ENCODE data around the gene GPX2. TPM values are rescaled to one million over a fixed set of nuclear protein-coding genes. Genes with fewer than 3 reads are reported as not detected.

The GPX2 gene
- total RNA-seq, 2 donors from 2014 or later: 18.9 to 55.0 TPM

GRCh38 chr14:64973826-64974225 lies 31.3 kb upstream of the GPX2 start:
- WGBS: 95% methylated on average over 9 of the region's 9 CpGs
- DNase-seq (ENCODE audit: low spot score): no peak
- intact Hi-C loops (cut with DNase I): no loop called here

DNA sequence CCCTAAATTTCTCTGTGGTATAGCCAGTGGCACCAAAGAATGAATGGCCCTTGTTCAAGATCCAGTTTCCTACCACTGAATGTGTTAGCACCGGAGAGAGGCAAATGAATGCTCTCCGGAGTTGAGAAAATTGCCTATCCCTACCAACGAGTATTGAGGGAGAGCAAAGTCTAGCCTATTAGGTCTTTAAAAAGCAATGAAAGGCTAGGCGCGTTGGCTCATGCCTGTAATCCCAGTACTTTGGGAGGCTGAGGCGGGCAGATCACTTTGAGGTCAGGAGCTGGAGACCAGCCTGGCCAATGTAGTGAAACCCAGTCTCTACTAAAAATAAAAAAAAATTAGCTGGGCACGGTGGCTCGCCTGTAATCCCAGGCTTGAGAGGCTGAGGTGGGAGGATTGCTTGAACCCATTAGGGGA lies 30.5 kb upstream of the GPX2 start:
- intact Hi-C loops (cut with DNase I): no loop called here
- TF ChIP-seq CTCF (IDR thresholded peaks at IDR 0.05): no peak
- TF ChIP-seq POLR2AphosphoS5 (IDR thresholded peaks at IDR 0.05): no peak
- TF ChIP-seq POLR2A (IDR thresholded peaks at IDR 0.05): no peak
- H3K27me3 ChIP-seq (replicated peaks; ENCODE audit: insufficient read depth): no peaks in the 10 kb centered on the region
- H3K4me1 ChIP-seq (replicated peaks): no peaks in the 10 kb centered on the region
- H3K4me3 ChIP-seq: no peak overlapping the region
- WGBS: 66% methylated on average over 8 of the region's 8 CpGs
- DNase-seq (ENCODE audit: low spot score): no peak
- no peaks in the 10 kb centered on the region for H3K9me3 ChIP-seq
- no peaks in the 10 kb centered on the region for H3K36me3 ChIP-seq
- H3K27ac ChIP-seq: no peak overlapping the region

More at GRCh38 chr14:64973826-64974225, 31.3 kb upstream of the GPX2 start:
- no peaks in the 10 kb centered on the region for H3K27me3 ChIP-seq (replicated peaks; ENCODE audit: insufficient read depth)
- H3K9me3 ChIP-seq: no peaks in the 10 kb centered on the region
- H3K4me1 ChIP-seq (replicated peaks): no peaks in the 10 kb centered on the region
- TF ChIP-seq POLR2AphosphoS5 (IDR thresholded peaks at IDR 0.05) (no peak), CTCF (IDR thresholded peaks at IDR 0.05) (no peak), POLR2A (IDR thresholded peaks at IDR 0.05) (no peak)
- H3K27ac ChIP-seq: no peak overlapping the region
- H3K36me3 ChIP-seq: no peaks in the 10 kb centered on the region
- H3K4me3 ChIP-seq: no peak overlapping the region

- WGBS: 2% methylated on average over 45 of the region's 96 CpGs
- H3K9me3 ChIP-seq: no peaks in the 10 kb centered on the region
- H3K36me3 ChIP-seq: no peaks in the 10 kb centered on the region
- peak within 1 kb of the TSS; percentile 23 to 56 for H3K27ac ChIP-seq
- H3K27me3 ChIP-seq (replicated peaks; ENCODE audit: insufficient read depth): no peaks in the 10 kb centered on the region
- intact Hi-C loops (cut with DNase I): no loop called here
- H3K4me3 ChIP-seq: peak within 1 kb of the TSS; percentile 64 to 70
- TF ChIP-seq POLR2AphosphoS5 (IDR thresholded peaks at IDR 0.05): no peak
- TF ChIP-seq POLR2A (IDR thresholded peaks at IDR 0.05): no peak
- no peak for TF ChIP-seq CTCF (IDR thresholded peaks at IDR 0.05)
- DNase-seq (ENCODE audit: low spot score): no peak
- H3K4me1 ChIP-seq (replicated peaks): no peaks in the 10 kb centered on the region
Observed at GRCh38 chr14:64971943-64972791, 29.6 kb upstream of the GPX2 start, which contains the start of gene RAB15. Gene RAB15 (minus strand): TSS chr14:64972336. CDS start chr14:64972076, 260 bp downstream.

GRCh38 chr14:64971491-64971942 lies 29.0 kb upstream of the GPX2 start:
- DNase-seq (ENCODE audit: low spot score): no peak
- Histone ChIP-seq H3K9me3 (no peaks in the 10 kb centered on the region), H3K27me3 (replicated peaks; ENCODE audit: insufficient read depth) (no peaks in the 10 kb centered on the region), H3K27ac (peak overlapping the region in 1 of 2 donors; percentile 56), H3K4me1 (replicated peaks) (peaks cover 6% of the 10 kb centered on the region), H3K36me3 (no peaks in the 10 kb centered on the region), H3K4me3 (peak overlapping the region; percentile 64 to 70)
- no peak for TF ChIP-seq POLR2A (IDR thresholded peaks at IDR 0.05)
- TF ChIP-seq CTCF (IDR thresholded peaks at IDR 0.05): no peak
- TF ChIP-seq POLR2AphosphoS5 (IDR thresholded peaks at IDR 0.05): no peak
- intact Hi-C loops (cut with DNase I): no loop called here
- WGBS: 2% methylated on average over 24 of the region's 31 CpGs
